Muscle of leg (tissue), 11 donors: ENCODE data around the gene TACC2. TPM values are rescaled to one million over a fixed set of nuclear protein-coding genes. Genes with fewer than 3 reads are reported as not detected.

Source experiments
- DNase-seq: peaks from one replicate; pipeline ENCODE4 v3.0.0; 2013
- H3K27ac ChIP-seq: one replicate; pipeline ENCODE4 v1.5.1; 2013; ENCODE audit warnings: mild to moderate bottlenecking, low read length, control low read depth
- H3K27me3 ChIP-seq: one replicate; pipeline ENCODE4 v1.6.1; 2013; ENCODE audit warnings: low read length; ENCODE audit not compliant: control insufficient read depth, insufficient read depth
- H3K36me3 ChIP-seq: one replicate; pipeline ENCODE4 v1.6.1; 2013; ENCODE audit warnings: low read length; ENCODE audit not compliant: control insufficient read depth, insufficient read depth
- H3K4me1 ChIP-seq: one replicate; pipeline ENCODE4 v1.6.1; 2013; ENCODE audit warnings: low read length; ENCODE audit not compliant: control insufficient read depth, insufficient read depth
- H3K4me3 ChIP-seq: one replicate; pipeline ENCODE4 v1.5.1; 2013; ENCODE audit warnings: low read length, control low read depth
- H3K9me3 ChIP-seq: replicated peaks from 2 replicates; pipeline ENCODE4 v1.6.1; 2013; ENCODE audit warnings: low read depth, low read length; ENCODE audit not compliant: control insufficient read depth
- WGBS: methylation state at CpG from one replicate; pipeline ENCODE4 v1.1.5; 2013; ENCODE audit warnings: missing lambda C conversion rate; ENCODE audit not compliant: insufficient coverage; 5-methylcytosine and 5-hydroxymethylcytosine counted together
- polyA plus RNA-seq, 8 donors: library from polyadenylated mRNA; unstranded; fragments of 120-200 nt; gene quantifications; one replicate each; pipeline versions ENCODE4 v1.2.1 to v1.2.3, GENCODE V29; 2013; ENCODE audit warnings: inconsistent platforms in 1 of 8, low replicate concordance in 1 of 8; ENCODE audit not compliant: insufficient read length in 8 of 8, insufficient read depth in 1 of 8
- total RNA-seq: library from RNA; stranded (reverse); fragments of 120-200 nt; gene quantifications from one replicate; pipeline ENCODE4 v1.2.4, GENCODE V29; 2013

The TACC2 gene
- total and polyA plus RNA-seq, 9 donors, result 53.6 to 132 (median 104) TPM

DNA sequence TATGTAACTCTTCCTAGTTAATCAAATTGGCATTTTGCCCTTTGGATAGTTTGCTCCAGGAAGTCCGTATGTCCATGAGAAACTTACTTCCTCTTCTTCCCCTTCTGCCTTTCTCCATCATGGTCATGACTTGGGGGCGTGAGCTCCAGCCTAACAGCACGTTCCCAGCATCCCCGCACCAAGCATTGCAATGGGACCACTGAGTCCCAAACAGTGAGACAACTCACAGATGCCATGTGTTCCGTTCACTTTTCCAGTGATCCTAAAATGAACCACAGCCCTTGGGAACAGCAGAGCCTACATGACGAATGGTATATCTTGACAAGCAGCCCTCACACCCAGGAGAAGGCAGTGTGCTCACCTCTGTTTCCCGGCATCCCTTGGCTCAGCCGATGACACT is 292.8 kb downstream of the TACC2 start:
- WGBS, result 81% methylated on average over 5 of the region's 8 CpGs
- Histone ChIP-seq H3K4me1 (peaks cover 52% of the 10 kb centered on the region), H3K9me3 (no peaks in the 10 kb centered on the region), H3K27me3 (no peaks in the 10 kb centered on the region), H3K4me3 (no peak overlapping the region), H3K27ac (no peak overlapping the region), H3K36me3 (peaks cover 5% of the 10 kb centered on the region)
- no peak for DNase-seq

DNA sequence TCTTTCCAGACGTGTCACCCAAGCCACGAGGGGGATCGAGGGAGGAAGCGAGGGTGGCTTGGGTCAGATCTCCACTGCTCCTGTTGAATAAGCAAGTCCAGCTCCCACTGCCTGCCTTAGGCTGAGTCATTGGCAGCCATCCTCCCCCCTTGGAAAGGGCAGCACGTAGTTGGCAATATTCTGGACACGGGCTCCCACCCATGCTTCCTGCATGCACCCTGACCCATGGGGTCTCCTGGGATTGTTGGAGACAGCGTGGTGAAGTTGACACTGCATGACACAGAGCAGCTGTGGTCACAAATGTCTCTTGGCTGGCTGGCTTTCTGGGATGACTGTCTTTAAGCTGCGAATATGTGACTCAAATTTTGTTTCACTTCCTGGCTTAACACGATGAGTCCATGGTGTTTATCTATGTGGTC is 293.3 kb downstream of the TACC2 start:
- Histone ChIP-seq H3K27ac (peak overlapping the region; percentile 24), H3K4me1 (peaks cover 57% of the 10 kb centered on the region), H3K9me3 (no peaks in the 10 kb centered on the region), H3K4me3 (no peak overlapping the region), H3K36me3 (peaks cover 2% of the 10 kb centered on the region), H3K27me3 (no peaks in the 10 kb centered on the region)
- 68% methylated on average over 9 of the region's 9 CpGs for WGBS
- DNase-seq, result peak; percentile 45

DNA sequence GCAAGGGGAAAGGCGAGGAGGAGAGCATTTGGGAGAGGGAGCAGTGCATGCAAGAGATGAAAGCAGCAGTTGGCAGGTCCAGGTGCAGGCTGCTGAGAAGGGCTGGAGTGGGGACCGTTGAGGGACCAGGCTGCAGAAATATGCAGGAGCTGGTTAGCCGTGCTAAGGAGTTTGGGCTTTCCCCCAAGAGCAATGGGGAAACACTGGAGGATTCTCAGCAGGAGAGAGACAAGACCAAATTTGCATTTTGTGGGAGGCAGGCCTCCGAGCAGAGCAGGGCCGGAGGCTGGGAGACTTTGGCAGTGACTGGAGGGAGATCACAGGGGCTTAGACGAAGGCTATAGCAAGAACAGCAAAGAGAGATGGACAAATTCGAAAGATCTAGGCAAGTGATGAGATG is 293.9 kb downstream of the TACC2 start:
- DNase-seq, result no peak
- 41% methylated on average over 7 of the region's 7 CpGs for WGBS
- Histone ChIP-seq H3K4me1 (peaks cover 63% of the 10 kb centered on the region), H3K4me3 (no peak overlapping the region), H3K9me3 (no peaks in the 10 kb centered on the region), H3K27ac (no peak overlapping the region), H3K36me3 (no peaks in the 10 kb centered on the region), H3K27me3 (no peaks in the 10 kb centered on the region)

DNA sequence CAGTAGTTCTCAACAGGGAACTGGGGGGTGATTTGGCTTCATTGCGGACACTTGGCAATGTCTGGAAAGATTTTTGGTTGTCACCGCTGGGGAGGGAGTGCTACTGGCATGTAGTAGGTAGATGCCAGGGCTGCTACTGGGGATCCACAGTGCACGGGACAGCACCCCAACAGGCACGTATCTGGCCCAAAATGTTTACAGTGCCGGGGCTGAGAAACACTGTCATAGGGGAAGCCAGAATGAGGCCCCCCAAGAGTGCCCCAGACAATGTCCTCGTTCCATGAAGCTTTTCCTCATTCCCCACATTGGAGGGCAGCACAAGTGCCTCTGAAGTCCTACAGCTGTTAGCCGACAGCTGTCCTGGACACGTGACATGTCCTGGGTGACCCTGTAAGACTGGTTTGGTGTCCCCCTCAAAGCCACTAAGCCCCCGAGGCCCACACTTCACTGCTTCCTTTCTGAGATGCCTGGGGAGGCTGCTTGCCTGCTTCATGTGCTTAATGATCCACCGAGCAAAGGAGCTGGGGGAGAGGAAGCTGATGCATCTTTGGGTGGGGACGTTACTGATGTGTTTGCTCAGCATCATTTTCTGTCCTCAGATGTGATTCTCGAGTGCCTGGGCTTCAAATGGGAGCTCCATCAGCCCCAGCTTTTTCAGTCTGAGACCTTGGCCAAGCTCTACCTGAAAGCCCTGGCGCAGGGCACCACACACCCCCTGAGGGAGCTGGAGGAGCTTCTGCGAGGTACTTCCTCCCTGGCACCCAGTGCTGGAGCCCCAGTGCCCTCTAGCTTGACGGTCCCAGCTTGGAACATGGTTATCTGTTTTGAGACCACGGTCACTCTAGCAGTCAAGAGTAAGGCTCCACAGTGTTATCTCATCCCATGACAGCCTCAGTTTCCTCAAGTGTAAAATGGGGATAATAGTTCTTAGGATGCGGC is 296.8 kb downstream of the TACC2 start:
- Histone ChIP-seq H3K27me3 (no peaks in the 10 kb centered on the region), H3K27ac (peak overlapping the region; percentile 57), H3K36me3 (no peaks in the 10 kb centered on the region), H3K4me3 (no peak overlapping the region), H3K4me1 (peaks cover 69% of the 10 kb centered on the region), H3K9me3 (no peaks in the 10 kb centered on the region)
- peak; percentile 58 for DNase-seq
- WGBS, result 76% methylated on average over 15 of the region's 17 CpGs

DNA sequence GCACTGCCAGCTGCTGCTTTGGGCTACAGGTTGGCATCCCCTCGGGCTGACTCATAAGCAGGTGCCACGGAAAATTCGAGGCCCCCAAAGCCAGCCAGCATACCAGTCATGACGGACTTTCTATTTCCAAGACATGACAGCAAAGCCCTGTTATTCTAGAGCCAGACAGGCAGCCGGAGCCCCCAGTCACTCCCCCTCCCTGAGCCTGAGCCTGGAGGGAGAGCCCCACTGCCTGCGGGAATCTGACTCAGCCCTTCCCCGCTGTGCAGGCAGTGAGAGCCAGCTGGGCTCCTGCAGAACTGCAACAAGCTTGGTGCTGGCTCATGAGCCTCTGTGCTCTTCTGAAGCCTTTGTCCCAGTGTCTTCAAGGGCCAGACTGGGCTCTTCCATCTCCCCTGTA is 297.9 kb downstream of the TACC2 start:
- no peaks in the 10 kb centered on the region for H3K9me3 ChIP-seq
- peak; percentile 90 for DNase-seq
- WGBS, result 44% methylated on average over 4 of the region's 7 CpGs
- H3K4me3 ChIP-seq, result no peak overlapping the region
- peak overlapping the region; percentile 80 for H3K27ac ChIP-seq
- H3K36me3 ChIP-seq, result no peaks in the 10 kb centered on the region
- no peaks in the 10 kb centered on the region for H3K27me3 ChIP-seq
- peaks cover 67% of the 10 kb centered on the region for H3K4me1 ChIP-seq

DNA sequence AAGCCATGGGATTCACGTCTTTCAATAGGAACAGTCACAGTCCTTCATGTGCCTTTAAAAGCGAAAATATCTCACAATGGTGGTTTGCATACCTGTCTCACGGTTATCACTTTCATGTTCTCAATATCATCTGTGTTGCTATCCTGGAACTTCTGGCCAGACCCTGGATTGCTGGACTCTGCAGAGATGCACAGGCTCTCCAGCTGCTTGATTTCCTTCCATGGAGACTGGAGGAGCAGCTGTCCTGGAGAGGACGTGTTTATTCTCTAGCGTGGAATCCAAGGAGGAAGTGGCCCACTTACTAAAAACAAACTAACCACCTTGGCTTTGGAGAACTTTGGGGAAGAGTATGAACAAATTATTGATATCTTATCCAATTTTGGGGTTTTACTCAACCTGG is 298.6 kb downstream of the TACC2 start:
- WGBS, result 56% methylated on average over 3 of the region's 5 CpGs
- Histone ChIP-seq H3K9me3 (no peaks in the 10 kb centered on the region), H3K27ac (peak overlapping the region; percentile 80), H3K4me1 (peaks cover 60% of the 10 kb centered on the region), H3K27me3 (no peaks in the 10 kb centered on the region), H3K36me3 (no peaks in the 10 kb centered on the region), H3K4me3 (no peak overlapping the region)
- peak; percentile 90 for DNase-seq

DNA sequence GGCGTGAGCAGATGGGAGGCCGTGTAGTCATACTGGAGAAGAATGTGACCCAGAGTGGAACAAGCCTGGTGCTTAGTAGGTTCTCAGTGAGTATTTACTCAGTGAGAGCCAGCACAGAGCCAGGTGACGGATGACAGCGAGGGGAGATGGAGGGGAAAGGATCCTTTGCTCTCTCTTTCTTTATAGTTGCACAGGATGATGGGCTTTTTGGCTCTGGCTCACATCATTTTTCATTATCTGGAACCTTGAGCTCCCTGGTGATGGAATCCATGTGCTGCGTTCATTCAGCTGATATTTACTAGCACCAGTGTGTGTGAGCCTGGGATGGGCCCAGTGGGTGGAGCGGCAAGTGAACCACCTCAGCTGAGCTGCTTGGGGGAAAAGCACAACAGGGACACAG is 299.3 kb downstream of the TACC2 start:
- 30% methylated on average over 2 of the region's 6 CpGs for WGBS
- H3K27ac ChIP-seq, result peak overlapping the region; percentile 43
- H3K9me3 ChIP-seq, result no peaks in the 10 kb centered on the region
- H3K36me3 ChIP-seq, result no peaks in the 10 kb centered on the region
- peak; percentile 65 for DNase-seq
- no peak overlapping the region for H3K4me3 ChIP-seq
- H3K27me3 ChIP-seq, result no peaks in the 10 kb centered on the region
- peaks cover 53% of the 10 kb centered on the region for H3K4me1 ChIP-seq

DNA sequence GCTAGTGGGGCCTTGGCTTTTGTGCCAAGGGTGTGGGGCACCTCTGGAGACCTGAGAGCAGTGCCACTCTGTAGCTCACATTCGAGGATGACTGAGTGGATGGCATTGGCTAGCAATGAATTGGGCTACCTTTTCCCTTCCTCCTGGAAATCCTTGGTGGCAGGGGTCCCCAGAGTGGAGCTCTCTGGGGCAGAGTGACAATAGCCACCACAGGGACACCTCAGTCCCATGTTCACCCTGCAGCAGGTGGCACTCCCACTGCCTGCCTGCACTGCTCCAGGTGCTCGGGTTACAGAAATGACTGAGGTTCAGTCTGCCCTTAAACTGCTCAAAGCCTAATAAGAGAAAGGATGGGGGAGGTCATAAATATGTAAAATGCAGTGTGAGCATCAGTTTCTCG is 300.0 kb downstream of the TACC2 start:
- 83% methylated on average over 1 of the region's 3 CpGs for WGBS
- no peak for DNase-seq
- peaks cover 58% of the 10 kb centered on the region for H3K4me1 ChIP-seq

DNA sequence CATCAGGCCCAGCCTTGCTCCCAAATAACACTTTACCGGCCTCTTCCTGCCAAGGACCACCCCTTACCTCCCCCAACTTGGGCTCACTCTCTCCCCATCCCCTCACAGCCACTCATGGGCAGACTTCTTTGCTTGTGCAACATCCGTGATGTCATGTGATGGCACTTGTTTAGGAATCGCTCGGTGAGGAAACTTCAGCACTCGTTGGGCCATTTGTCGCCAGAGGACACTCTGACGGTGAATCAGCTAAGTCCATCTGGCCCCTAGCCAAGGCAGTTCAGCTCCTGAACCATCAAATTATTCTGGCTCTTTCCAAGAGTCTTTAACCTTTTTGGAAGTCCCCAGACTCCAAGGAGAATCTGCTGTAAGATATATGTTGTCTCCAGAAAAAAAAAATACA is 301.4 kb downstream of the TACC2 start:
- H3K27me3 ChIP-seq, result no peaks in the 10 kb centered on the region
- WGBS, result 46% methylated on average over 7 of the region's 7 CpGs
- H3K4me1 ChIP-seq, result peaks cover 47% of the 10 kb centered on the region
- no peaks in the 10 kb centered on the region for H3K9me3 ChIP-seq
- H3K4me3 ChIP-seq, result no peak overlapping the region
- no peak for DNase-seq
- no peaks in the 10 kb centered on the region for H3K36me3 ChIP-seq
- H3K27ac ChIP-seq, result no peak overlapping the region

More for the DNA sequence above, 300.0 kb downstream of the TACC2 start:
- no peak overlapping the region for H3K4me3 ChIP-seq
- no peak overlapping the region for H3K27ac ChIP-seq
- no peaks in the 10 kb centered on the region for H3K36me3 ChIP-seq
- no peaks in the 10 kb centered on the region for H3K27me3 ChIP-seq
- H3K9me3 ChIP-seq, result no peaks in the 10 kb centered on the region

DNA sequence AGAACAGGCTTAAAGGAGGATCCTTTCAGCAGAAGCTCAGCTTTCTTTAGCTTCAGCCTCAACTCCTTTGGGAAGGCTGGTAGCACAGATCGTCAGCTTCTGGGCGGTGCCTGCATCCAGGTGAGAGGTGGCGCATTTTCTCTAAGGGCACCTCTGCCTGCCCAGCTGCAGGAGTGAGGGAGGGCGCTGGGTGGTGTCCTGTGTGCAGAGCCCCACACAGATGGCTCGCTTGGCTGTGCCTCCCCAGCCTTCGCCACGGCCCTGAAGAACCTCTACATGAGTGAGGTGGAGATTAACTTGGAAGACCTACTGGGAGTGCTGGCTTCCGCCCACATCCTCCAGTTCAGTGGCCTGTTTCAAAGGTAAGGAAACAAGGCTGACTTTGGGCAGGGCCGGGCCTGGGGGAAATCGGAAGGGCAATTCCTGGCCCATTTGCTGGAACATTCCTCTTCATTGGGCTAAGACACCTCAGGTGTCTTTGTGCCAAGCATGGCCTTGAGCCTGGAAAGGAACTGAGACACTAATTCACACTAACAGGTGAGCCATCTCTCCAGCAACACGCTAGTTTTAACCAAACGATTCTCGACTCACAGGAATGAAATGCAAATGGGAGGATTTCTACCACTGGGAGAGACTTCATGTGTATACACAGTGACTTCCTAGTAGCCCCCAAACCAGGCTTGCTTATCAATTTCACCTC is 302.0 kb downstream of the TACC2 start:
- no peaks in the 10 kb centered on the region for H3K36me3 ChIP-seq
- no peak overlapping the region for H3K27ac ChIP-seq
- WGBS, result 95% methylated on average over 5 of the region's 13 CpGs
- no peaks in the 10 kb centered on the region for H3K9me3 ChIP-seq
- no peaks in the 10 kb centered on the region for H3K27me3 ChIP-seq
- no peak overlapping the region for H3K4me3 ChIP-seq
- DNase-seq, result no peak
- peaks cover 41% of the 10 kb centered on the region for H3K4me1 ChIP-seq
